COLO668 (cell line): ENCODE results near the gene URM1.

ENCODE experiments used
- DNase-seq: peaks from one replicate; lab custom pipeline; 2025; ENCODE audit not compliant: unreplicated experiment; lab: John Stamatoyannopoulos, UW

Gene URM1

GRCh38 chr9:128384801-128385495 is 13.8 kb downstream of the URM1 start:
- DNase-seq: no peak

- no peak for DNase-seq
These were observed 14.6 kb downstream of the URM1 start for GRCh38 chr9:128385496-128386460.

GRCh38 chr9:128388150-128388549 is 17.0 kb downstream of the URM1 start:
- DNase-seq: no peak

GRCh38 chr9:128389395-128390149 is 18.4 kb downstream of the URM1 start:
- no peak for DNase-seq

DNA sequence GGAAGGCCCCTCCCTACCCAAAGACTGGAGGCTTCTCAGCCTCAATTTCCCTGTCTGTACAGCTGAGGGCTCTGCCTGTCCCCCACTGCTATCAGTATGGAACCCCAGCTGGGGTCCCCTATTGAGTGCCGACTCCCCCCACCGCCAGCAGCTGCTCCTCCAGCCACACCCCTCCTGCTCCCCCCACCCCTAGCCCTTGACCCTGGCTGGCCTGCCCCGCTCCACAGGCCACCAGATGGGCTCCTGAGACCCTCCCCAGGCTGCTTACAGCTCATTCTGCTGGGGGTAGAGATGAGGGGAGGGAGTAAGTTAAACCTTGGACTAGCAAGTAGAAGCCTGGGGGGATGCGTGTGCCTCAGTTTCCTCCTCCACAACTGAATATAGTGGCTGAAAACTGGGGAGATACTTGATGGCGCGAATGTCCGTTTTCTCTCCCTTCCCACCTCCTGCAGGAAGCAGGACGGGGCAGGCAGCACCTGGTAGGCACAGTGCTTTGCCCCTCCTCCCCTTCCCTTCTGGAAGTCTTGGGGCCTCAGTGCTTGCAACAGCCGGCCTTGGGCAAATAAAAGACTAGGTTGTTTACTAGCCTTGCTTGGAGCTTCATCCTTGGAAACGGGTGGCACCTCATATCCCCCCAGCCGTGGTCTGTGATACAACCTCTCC is 19.1 kb downstream of the URM1 start:
- no peak for DNase-seq

GRCh38 chr9:128390813-128391711 is 19.9 kb downstream of the URM1 start:
- DNase-seq: no peak

DNA sequence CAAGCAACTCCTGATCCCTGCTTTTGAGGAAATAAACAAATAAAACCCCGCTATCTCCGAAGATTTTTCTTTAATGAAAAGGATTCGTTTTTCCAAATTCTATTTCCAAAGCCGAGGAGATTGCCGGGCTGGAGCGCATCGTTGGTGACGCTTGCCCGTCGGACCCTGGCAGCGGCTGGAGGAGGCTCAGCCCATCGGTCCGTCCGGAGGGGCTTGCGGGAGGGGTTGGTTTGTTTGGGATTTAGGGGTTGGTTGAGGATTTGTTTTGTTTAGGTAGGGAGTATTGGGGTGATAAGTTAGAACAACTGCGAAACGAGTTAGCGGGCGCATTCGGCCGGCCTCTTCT is 20.8 kb downstream of the URM1 start:
- no peak for DNase-seq

- DNase-seq: no peak
These were observed 21.3 kb downstream of the URM1 start for GRCh38 chr9:128392302-128393144.

DNA sequence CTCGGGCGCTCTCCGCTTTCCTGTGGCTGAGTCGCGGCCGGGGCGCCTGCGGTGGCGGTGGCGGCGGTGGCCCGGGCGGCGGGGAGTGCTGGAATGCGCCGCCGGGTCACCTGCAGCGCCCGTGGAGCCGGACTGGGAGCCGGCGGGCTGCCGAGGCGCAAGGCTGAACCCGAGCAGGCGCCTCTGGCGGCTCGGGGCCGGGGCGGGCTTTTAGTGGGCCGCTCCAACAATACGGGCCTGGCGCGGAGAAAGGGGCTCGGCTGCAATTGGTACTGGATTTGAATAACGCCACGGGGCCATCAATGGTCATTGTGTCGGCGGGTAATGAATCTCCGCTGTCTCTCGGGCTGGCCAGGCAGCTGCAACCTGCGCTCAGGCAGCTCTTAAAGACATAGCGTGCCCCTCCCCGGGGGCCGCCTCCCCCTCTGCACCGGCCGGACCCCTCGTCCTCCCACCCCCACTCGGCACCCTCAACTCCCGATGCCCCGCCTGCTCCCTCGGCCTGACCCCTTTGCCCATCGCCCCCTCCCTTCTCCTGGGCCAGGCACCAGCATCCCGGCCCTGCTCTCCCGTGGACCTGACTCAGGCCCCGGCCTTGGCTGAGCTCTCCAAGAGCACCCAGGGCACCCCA is 22.1 kb downstream of the URM1 start:
- DNase-seq: no peak

GRCh38 chr9:128393970-128394369 is 22.8 kb downstream of the URM1 start:
- DNase-seq: no peak

DNA sequence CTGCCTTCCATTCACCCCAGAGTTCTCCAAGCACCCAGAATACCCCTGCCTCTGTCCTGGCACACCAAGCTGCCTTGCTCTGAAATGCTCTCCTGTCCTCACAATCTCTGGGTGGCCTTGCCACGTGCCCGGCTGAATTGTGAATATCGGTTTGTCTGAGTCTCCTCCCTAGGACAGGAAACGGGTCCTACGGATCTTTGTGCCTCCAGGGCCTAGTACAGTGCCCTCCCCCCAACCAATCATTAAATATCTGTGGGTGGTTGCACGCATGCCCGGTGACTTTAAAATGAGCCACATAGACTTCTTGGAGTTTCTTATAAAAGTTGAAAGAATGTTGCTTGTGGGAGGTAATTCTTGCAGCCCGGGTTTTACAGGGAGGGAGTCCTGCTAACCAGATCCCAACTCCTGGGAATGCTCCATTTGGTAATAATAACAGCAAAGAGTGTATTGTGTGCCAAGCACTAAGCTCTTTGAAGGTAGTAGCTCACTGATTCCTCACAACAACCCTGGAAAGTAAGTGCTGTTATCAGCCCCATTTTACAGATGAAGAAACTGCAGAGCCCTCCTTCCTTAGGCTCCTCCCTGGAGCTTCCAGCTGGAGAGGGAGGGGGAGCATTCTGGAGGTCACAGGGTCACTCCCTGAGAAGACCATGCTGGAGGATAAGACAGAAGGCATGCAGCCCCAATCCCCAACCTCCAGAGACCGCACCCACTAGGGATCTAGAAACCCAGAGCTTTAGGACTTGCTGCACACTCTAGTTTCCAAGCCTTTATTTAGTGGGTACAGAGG is 23.4 kb downstream of the URM1 start:
- no peak for DNase-seq

DNA sequence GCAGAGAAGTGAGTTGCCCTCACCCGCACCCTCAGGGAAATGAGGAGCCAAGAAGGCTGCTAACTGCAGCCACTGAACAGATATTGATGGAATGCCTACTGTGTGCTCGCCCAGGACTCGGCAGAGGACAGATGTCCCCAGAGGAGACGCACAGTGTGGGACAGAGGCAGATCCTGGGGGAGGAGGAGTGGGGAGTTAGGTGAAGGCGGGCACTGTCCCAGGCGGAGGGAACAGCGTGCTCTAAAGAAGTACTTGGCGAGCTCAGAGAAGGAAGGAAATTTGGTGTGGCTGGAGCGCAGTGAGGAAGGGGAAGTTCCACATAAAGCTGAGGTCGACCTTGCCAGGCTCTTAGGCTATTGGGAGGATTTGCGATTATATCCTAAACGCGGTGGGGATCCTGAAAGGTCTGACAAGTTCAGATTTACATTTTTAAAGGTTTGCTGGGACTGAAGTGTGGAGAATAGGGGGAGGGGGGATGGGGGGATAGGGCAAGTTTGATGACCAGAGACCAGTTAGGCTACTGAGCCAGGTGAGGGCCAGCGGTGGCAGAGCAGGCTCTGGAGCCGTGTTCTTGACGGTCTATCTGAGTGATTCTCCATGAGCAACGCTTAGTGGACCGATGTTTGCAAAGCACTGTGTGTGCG is 25.9 kb downstream of the URM1 start:
- no peak for DNase-seq

DNA sequence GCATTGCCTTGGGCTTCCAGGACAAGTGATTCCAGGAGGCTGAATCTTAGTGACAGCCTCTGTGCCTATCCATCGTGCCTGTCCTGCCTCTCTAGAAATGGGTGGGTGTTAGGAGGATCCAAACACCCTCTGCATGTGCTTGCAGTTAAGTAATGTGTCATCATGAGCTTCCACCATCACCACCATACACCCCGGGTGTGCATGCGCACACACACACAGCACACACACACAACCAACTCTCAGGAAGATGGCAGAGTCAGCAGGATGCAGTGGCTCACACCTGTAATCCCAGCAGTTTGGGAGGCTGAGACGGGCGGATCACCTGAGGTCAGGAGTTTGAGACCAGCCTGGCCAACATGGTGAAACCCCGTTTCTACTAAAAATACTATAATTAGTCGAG is 26.7 kb downstream of the URM1 start:
- DNase-seq: no peak

DNA sequence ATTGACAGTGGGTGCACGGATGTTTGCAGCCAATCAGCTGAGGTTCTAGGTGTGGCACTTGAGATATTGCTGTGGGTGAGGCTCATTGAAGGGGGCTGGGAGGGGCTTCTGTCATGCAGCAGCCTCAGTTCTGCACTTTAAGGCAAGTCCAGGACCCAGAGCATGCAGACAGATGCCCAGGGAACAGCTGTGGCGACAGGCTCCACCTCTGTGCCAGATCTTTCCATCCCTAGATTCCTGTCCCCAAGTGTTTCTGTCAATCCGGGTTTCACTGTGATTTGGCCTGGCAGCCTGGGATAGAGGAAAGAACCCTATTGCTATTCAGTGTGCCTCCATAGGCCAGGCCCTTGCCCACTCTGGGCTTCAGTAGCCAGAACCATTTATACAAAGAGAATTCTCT is 28.7 kb downstream of the URM1 start:
- DNase-seq: no peak

DNA sequence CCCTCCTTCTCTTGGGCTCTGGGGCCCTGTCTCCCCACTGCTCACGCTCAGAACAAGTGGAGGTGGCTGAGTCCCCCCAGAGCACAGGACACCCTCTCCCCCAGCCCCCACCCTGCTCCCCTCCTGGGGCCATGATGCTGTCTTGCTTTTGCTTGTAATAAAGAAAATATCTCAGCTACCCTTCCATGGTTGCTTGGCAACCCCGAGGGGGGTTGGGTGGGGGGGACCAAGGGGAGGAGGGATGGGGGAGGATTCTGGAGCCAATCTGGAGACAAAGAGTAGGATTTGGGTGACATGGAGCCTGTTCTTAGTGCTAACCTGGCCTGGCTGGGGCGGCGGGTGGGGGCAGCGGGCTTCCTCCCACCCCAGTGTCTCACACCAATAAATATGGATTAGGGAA is 33.4 kb downstream of the URM1 start:
- DNase-seq: no peak

- DNase-seq: no peak
These were observed 34.1 kb downstream of the URM1 start for GRCh38 chr9:128405077-128405779.

- DNase-seq: no peak
These were observed 34.6 kb downstream of the URM1 start for GRCh38 chr9:128405780-128406171.
